Measurements from ENCODE around the gene R3HDML.
"Not testable (repeated sequence)": the region's sequence is repeated elsewhere in the genome, so short reads cannot be mapped to it uniquely, and the experiment has no call there.

The R3HDML gene, protein sequence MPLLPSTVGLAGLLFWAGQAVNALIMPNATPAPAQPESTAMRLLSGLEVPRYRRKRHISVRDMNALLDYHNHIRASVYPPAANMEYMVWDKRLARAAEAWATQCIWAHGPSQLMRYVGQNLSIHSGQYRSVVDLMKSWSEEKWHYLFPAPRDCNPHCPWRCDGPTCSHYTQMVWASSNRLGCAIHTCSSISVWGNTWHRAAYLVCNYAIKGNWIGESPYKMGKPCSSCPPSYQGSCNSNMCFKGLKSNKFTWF

DNA sequence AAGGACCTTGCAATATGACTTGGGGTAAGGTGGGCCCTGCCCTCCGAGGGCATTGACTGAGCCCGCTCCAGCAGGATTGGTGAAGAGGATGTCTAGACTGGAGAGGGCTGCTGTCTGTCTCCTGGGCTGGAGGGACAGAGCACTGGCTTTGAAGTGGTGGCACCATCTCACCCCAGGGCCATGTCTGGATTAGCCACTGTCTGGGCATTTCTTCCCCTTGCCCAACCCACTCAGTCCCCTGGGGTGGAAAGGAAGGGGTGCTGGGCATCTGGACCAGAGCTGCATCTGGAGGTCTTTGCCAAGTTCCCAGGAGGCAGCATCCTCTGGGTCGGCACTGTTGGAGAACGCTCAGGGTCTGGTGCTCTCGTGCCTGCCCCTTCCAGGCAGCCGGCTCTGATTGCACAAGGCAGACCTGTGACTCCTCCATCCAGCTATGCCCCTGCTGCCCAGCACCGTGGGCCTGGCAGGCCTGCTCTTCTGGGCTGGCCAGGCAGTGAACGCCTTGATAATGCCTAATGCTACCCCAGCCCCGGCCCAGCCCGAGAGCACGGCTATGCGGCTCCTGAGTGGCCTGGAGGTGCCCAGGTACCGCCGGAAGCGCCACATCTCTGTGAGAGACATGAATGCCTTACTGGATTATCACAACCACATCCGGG, at the start of gene R3HDML:
Gene R3HDML (plus strand): TSS at position 319 of the 656 bp plus-strand sequence. CDS start 115 bp downstream, at position 434.
- Histone ChIP-seq H3K27ac (ENCODE audit: low read depth, low read length) (no peak within 1 kb of the TSS), H3K9me3 (ENCODE audit: control insufficient read depth in 1 of 2, low read length in 2 of 2) (no peaks in the 10 kb centered on the region), H3K4me3 (ENCODE audit: low read depth in 1 of 2, low read length in 2 of 2) (no peak within 1 kb of the TSS), H3K9ac (ENCODE audit: low read depth in 1 of 2, low read length in 2 of 2) (no peak within 1 kb of the TSS), H3K4me1 (ENCODE audit: control insufficient read depth in 1 of 2, insufficient read depth in 2 of 2, low read length in 2 of 2) (no peaks in the 10 kb centered on the region), H3K36me3 (ENCODE audit: control insufficient read depth in 1 of 2, insufficient read depth in 2 of 2, low read length in 2 of 2) (no peaks in the 10 kb centered on the region), H3K27me3 (ENCODE audit: control insufficient read depth in 1 of 2, insufficient read depth in 2 of 2, low read length in 2 of 2) (peaks cover 0 to 5% of the 10 kb centered on the region in 2 donors)

GRCh38 chr20:44287272-44288097, 49.4 kb upstream of the R3HDML start:
- H3K9me3 ChIP-seq (ENCODE audit: control insufficient read depth in 1 of 2, low read length in 2 of 2), result no peaks in the 10 kb centered on the region
- H3K4me3 ChIP-seq (ENCODE audit: low read depth in 1 of 2, low read length in 2 of 2), result no peak overlapping the region
- no peak overlapping the region for H3K9ac ChIP-seq (ENCODE audit: low read depth in 1 of 2, low read length in 2 of 2)
- no peak overlapping the region for H3K27ac ChIP-seq (ENCODE audit: low read depth, low read length)
- no peaks in the 10 kb centered on the region for H3K27me3 ChIP-seq (ENCODE audit: control insufficient read depth in 1 of 2, insufficient read depth in 2 of 2, low read length in 2 of 2)
- H3K36me3 ChIP-seq (ENCODE audit: control insufficient read depth in 1 of 2, insufficient read depth in 2 of 2, low read length in 2 of 2), result no peaks in the 10 kb centered on the region
- peaks cover 0 to under 1% of the 10 kb centered on the region in 2 donors for H3K4me1 ChIP-seq (ENCODE audit: control insufficient read depth in 1 of 2, insufficient read depth in 2 of 2, low read length in 2 of 2)

- Histone ChIP-seq H3K27ac (ENCODE audit: low read depth, low read length) (no peak overlapping the region), H3K27me3 (ENCODE audit: control insufficient read depth in 1 of 2, insufficient read depth in 2 of 2, low read length in 2 of 2) (no peaks in the 10 kb centered on the region), H3K36me3 (ENCODE audit: control insufficient read depth in 1 of 2, insufficient read depth in 2 of 2, low read length in 2 of 2) (no peaks in the 10 kb centered on the region), H3K9me3 (ENCODE audit: control insufficient read depth in 1 of 2, low read length in 2 of 2) (no peaks in the 10 kb centered on the region), H3K4me1 (ENCODE audit: control insufficient read depth in 1 of 2, insufficient read depth in 2 of 2, low read length in 2 of 2) (no peaks in the 10 kb centered on the region), H3K9ac (ENCODE audit: low read depth in 1 of 2, low read length in 2 of 2) (no peak overlapping the region), H3K4me3 (ENCODE audit: low read depth in 1 of 2, low read length in 2 of 2) (no peak overlapping the region)
Measured at GRCh38 chr20:44288252-44288651, 48.6 kb upstream of the R3HDML start.

- Histone ChIP-seq H3K27ac (ENCODE audit: low read depth, low read length) (no peak overlapping the region), H3K27me3 (ENCODE audit: control insufficient read depth in 1 of 2, insufficient read depth in 2 of 2, low read length in 2 of 2) (no peaks in the 10 kb centered on the region), H3K9me3 (ENCODE audit: control insufficient read depth in 1 of 2, low read length in 2 of 2) (no peaks in the 10 kb centered on the region), H3K4me3 (ENCODE audit: low read depth in 1 of 2, low read length in 2 of 2) (no peak overlapping the region), H3K4me1 (ENCODE audit: control insufficient read depth in 1 of 2, insufficient read depth in 2 of 2, low read length in 2 of 2) (no peaks in the 10 kb centered on the region), H3K36me3 (ENCODE audit: control insufficient read depth in 1 of 2, insufficient read depth in 2 of 2, low read length in 2 of 2) (no peaks in the 10 kb centered on the region), H3K9ac (ENCODE audit: low read depth in 1 of 2, low read length in 2 of 2) (no peak overlapping the region)
Measured at GRCh38 chr20:44291754-44292153, 45.1 kb upstream of the R3HDML start.

DNA sequence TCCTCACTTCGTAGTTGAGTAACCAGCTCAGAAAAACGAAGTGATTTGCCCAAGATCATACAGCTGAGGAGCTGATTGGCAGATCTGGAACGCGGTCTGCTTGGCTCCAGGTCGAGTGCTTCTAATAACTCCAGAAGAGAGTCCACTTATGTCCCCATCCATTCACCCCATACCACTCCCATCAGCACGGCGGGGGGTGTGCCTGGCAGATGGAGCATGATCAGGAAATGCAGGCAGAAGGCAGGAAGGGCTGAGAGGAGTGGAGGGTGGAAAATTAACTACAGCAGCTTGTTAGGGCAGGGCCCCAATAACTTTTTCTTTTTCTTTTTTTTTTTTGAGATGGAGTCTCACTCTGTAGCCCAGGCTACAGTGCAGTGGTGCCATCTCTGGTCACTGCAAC, 40.8 kb upstream of the R3HDML start:
- Histone ChIP-seq H3K4me1 (ENCODE audit: control insufficient read depth in 1 of 2, insufficient read depth in 2 of 2, low read length in 2 of 2) (no peaks in the 10 kb centered on the region), H3K4me3 (ENCODE audit: low read depth in 1 of 2, low read length in 2 of 2) (no peak overlapping the region), H3K27ac (ENCODE audit: low read depth, low read length) (no peak overlapping the region)

GRCh38 chr20:44297721-44298120, 39.1 kb upstream of the R3HDML start:
- Histone ChIP-seq H3K27ac (ENCODE audit: low read depth, low read length) (no peak overlapping the region), H3K4me1 (ENCODE audit: control insufficient read depth in 1 of 2, insufficient read depth in 2 of 2, low read length in 2 of 2) (peaks cover 5 to 12% of the 10 kb centered on the region in 2 donors), H3K9me3 (ENCODE audit: control insufficient read depth in 1 of 2, low read length in 2 of 2) (no peaks in the 10 kb centered on the region), H3K36me3 (ENCODE audit: control insufficient read depth in 1 of 2, insufficient read depth in 2 of 2, low read length in 2 of 2) (no peaks in the 10 kb centered on the region), H3K27me3 (ENCODE audit: control insufficient read depth in 1 of 2, insufficient read depth in 2 of 2, low read length in 2 of 2) (no peaks in the 10 kb centered on the region), H3K9ac (ENCODE audit: low read depth in 1 of 2, low read length in 2 of 2) (no peak overlapping the region), H3K4me3 (ENCODE audit: low read depth in 1 of 2, low read length in 2 of 2) (no peak overlapping the region)

More for the DNA sequence above, 40.8 kb upstream of the R3HDML start:
- Histone ChIP-seq H3K9ac (ENCODE audit: low read depth in 1 of 2, low read length in 2 of 2) (no peak overlapping the region), H3K36me3 (ENCODE audit: control insufficient read depth in 1 of 2, insufficient read depth in 2 of 2, low read length in 2 of 2) (no peaks in the 10 kb centered on the region), H3K9me3 (ENCODE audit: control insufficient read depth in 1 of 2, low read length in 2 of 2) (no peaks in the 10 kb centered on the region), H3K27me3 (ENCODE audit: control insufficient read depth in 1 of 2, insufficient read depth in 2 of 2, low read length in 2 of 2) (no peaks in the 10 kb centered on the region)

DNA sequence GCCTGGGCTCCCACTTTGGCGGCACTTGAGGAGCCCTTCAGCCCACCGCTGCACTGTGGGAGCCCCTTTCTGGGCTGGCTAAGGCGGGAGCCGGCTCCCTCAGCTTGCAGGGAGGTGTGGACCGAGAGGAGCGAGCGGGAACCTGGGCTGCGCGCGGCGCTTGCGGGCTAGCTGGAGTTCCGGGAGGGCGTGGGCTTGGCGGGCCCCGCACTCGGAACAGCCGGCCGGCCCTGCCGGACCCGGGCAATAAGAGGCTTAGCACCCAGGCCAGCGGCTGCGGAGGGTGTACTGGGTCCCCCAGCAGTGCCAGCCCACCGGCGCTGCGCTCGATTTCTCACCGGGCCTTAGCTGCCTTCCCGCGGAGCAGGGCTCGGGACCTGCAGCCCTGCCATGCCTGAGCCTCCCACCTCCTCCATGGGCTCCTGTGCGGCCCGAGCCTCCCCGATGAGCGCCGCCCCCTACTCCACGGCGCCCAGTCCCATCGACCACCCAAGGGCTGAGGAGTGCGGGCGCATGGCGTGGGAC, 37.8 kb upstream of the R3HDML start:
- not testable (repeated sequence) for H3K9ac ChIP-seq (ENCODE audit: low read depth in 1 of 2, low read length in 2 of 2); H3K27ac ChIP-seq (ENCODE audit: low read depth, low read length); H3K27me3 ChIP-seq (ENCODE audit: control insufficient read depth in 1 of 2, insufficient read depth in 2 of 2, low read length in 2 of 2); H3K36me3 ChIP-seq (ENCODE audit: control insufficient read depth in 1 of 2, insufficient read depth in 2 of 2, low read length in 2 of 2); H3K4me3 ChIP-seq (ENCODE audit: low read depth in 1 of 2, low read length in 2 of 2); H3K9me3 ChIP-seq (ENCODE audit: control insufficient read depth in 1 of 2, low read length in 2 of 2)
- peaks cover 7 to 13% of the 10 kb centered on the region in 2 donors for H3K4me1 ChIP-seq (ENCODE audit: control insufficient read depth in 1 of 2, insufficient read depth in 2 of 2, low read length in 2 of 2)

DNA sequence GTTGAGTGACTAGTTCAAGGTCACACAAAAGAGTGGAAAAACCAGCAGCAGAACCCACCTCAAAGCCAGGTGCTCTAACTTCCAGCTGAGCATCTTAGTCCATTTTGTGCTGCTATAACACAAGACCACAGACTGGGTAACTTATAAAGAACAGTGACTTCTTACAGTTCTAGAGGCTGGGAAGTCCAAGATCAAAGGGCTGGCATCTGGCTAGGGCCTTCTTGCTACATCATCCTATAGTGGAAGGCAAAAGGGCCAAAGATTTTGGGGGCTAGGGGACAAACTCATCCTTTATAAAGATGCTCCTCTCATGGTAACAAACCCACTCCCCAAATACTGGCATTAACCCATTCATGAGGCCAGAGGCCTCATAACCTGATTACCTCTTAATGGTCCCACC, 35.6 kb upstream of the R3HDML start:
- Histone ChIP-seq H3K9ac (ENCODE audit: low read depth in 1 of 2, low read length in 2 of 2) (no peak overlapping the region), H3K36me3 (ENCODE audit: control insufficient read depth in 1 of 2, insufficient read depth in 2 of 2, low read length in 2 of 2) (peaks cover 2 to 3% of the 10 kb centered on the region in 2 donors), H3K27me3 (ENCODE audit: control insufficient read depth in 1 of 2, insufficient read depth in 2 of 2, low read length in 2 of 2) (no peaks in the 10 kb centered on the region), H3K27ac (ENCODE audit: low read depth, low read length) (no peak overlapping the region), H3K4me3 (ENCODE audit: low read depth in 1 of 2, low read length in 2 of 2) (no peak overlapping the region), H3K4me1 (ENCODE audit: control insufficient read depth in 1 of 2, insufficient read depth in 2 of 2, low read length in 2 of 2) (peaks cover 7 to 13% of the 10 kb centered on the region in 2 donors), H3K9me3 (ENCODE audit: control insufficient read depth in 1 of 2, low read length in 2 of 2) (no peaks in the 10 kb centered on the region)

- Histone ChIP-seq H3K27ac (ENCODE audit: low read depth, low read length) (no peak overlapping the region), H3K4me1 (ENCODE audit: control insufficient read depth in 1 of 2, insufficient read depth in 2 of 2, low read length in 2 of 2) (peaks cover 7 to 13% of the 10 kb centered on the region in 2 donors), H3K9me3 (ENCODE audit: control insufficient read depth in 1 of 2, low read length in 2 of 2) (no peaks in the 10 kb centered on the region), H3K4me3 (ENCODE audit: low read depth in 1 of 2, low read length in 2 of 2) (no peak overlapping the region), H3K9ac (ENCODE audit: low read depth in 1 of 2, low read length in 2 of 2) (peak overlapping the region in 1 of 2 donors; percentile 17), H3K36me3 (ENCODE audit: control insufficient read depth in 1 of 2, insufficient read depth in 2 of 2, low read length in 2 of 2) (peaks cover 3 to 11% of the 10 kb centered on the region in 2 donors), H3K27me3 (ENCODE audit: control insufficient read depth in 1 of 2, insufficient read depth in 2 of 2, low read length in 2 of 2) (no peaks in the 10 kb centered on the region)
Measured at GRCh38 chr20:44302026-44302669, 34.7 kb upstream of the R3HDML start.
